Vagina (tissue), 2 donors: ENCODE measurements around the gene PAX4. TPM values are rescaled to one million over a fixed set of nuclear protein-coding genes. Genes with fewer than 3 reads are reported as not detected.
A peak's percentile ranks its signal among the peaks of the same experiment; 100 is the strongest.

ENCODE experiments used
- DNase-seq, 2 donors: peaks; one replicate each; pipeline ENCODE4 v3.0.0-alpha.2; 2017; ENCODE audit errors: extremely low spot score in 2 of 2
- H3K27ac ChIP-seq: fragments of 200-600 bp; sonication (generic); one replicate; pipeline ENCODE4 v1.5.1; 2019
- H3K27me3 ChIP-seq: fragments of 200-600 bp; sonication (generic); one replicate; pipeline ENCODE4 v1.5.1; 2019
- H3K36me3 ChIP-seq, 2 donors: fragments of 200-600 bp; sonication (generic); one replicate each; pipeline ENCODE4 v1.5.1; 2017 to 2019
- H3K4me1 ChIP-seq: fragments of 200-600 bp; sonication (generic); one replicate; pipeline ENCODE4 v1.5.1; 2019
- H3K4me3 ChIP-seq, 2 donors: fragments of 200-600 bp; sonication (generic); 1 replicate in 1 of 2; 2 replicates in 1 of 2; pipeline ENCODE4 v1.5.1; 2016 to 2019
- H3K9me3 ChIP-seq: fragments of 200-600 bp; sonication (generic); one replicate; pipeline ENCODE4 v1.5.1; 2019
- POLR2A ChIP-seq, 2 donors: fragments of 450-650 bp; IDR thresholded peaks; one replicate each; pipeline ENCODE4 v1.6.1; 2017; ENCODE audit warnings: antibody characterized with exemption in 2 of 2, mild to moderate bottlenecking in 2 of 2, moderate library complexity in 2 of 2
- POLR2AphosphoS5 ChIP-seq, 2 donors: sonication (generic); formaldehyde crosslinking; IDR thresholded peaks; one replicate each; pipeline ENCODE4 v1.9.0; 2017; ENCODE audit warnings: antibody characterized with exemption in 2 of 2, mild to moderate bottlenecking in 2 of 2, low read depth in 1 of 2; ENCODE audit not compliant: insufficient read depth in 1 of 2
- intact Hi-C: fragments of 100-400 bp; cut with DNase I; formaldehyde crosslinking; loops from one replicate; pipeline ENCODE4 v1.15.1; 2023
- total RNA-seq: library from RNA; depleted of rRNA; stranded (reverse); fragments of >200 nt; gene quantifications from one replicate; pipeline ENCODE4 v1.2.3, GENCODE V29; 2016
- TF ChIP-seq, protein P1 (sequence below), 3 experiments: fragments of 450-650 bp in 2 of 3; fragments of 200-600 bp in 1 of 3; sonication (generic) in 1 of 3; IDR thresholded peaks; one replicate each; pipeline ENCODE4 v1.5.1; 2017 to 2019; ENCODE audit warnings: antibody characterized with exemption in 3 of 3, mild to moderate bottlenecking in 2 of 3, moderate library complexity in 2 of 3

The PAX4 gene
- total RNA-seq, 1 donor from 2014 or later: not detected

DNA sequence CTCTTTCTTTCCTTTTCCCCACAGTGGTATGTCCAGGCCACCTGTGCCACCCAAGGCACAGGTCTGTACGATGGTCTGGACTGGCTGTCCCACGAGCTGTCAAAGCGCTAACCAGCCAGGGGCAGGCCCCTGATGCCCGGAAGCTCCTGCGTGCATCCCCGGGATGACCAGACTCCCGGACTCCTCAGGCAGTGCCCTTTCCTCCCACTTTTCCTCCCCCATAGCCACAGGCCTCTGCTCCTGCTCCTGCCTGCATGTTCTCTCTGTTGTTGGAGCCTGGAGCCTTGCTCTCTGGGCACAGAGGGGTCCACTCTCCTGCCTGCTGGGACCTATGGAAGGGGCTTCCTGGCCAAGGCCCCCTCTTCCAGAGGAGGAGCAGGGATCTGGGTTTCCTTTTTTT is 26.8 kb downstream of the PAX4 start:
- no peak overlapping the region for H3K27ac ChIP-seq
- no peak overlapping the region for H3K4me3 ChIP-seq
- H3K36me3 ChIP-seq: peaks cover 0 to 22% of the 10 kb centered on the region in 2 donors
- no peaks in the 10 kb centered on the region for H3K27me3 ChIP-seq
- H3K4me1 ChIP-seq: peaks cover 24% of the 10 kb centered on the region
- DNase-seq: no peak
- no peak for TF ChIP-seq POLR2AphosphoS5 (IDR thresholded peaks at IDR 0.05; ENCODE audit: insufficient read depth in 1 of 2, low read depth in 1 of 2)
- no peak for TF ChIP-seq POLR2A (IDR thresholded peaks at IDR 0.05)
- TF ChIP-seq, protein P1, sequence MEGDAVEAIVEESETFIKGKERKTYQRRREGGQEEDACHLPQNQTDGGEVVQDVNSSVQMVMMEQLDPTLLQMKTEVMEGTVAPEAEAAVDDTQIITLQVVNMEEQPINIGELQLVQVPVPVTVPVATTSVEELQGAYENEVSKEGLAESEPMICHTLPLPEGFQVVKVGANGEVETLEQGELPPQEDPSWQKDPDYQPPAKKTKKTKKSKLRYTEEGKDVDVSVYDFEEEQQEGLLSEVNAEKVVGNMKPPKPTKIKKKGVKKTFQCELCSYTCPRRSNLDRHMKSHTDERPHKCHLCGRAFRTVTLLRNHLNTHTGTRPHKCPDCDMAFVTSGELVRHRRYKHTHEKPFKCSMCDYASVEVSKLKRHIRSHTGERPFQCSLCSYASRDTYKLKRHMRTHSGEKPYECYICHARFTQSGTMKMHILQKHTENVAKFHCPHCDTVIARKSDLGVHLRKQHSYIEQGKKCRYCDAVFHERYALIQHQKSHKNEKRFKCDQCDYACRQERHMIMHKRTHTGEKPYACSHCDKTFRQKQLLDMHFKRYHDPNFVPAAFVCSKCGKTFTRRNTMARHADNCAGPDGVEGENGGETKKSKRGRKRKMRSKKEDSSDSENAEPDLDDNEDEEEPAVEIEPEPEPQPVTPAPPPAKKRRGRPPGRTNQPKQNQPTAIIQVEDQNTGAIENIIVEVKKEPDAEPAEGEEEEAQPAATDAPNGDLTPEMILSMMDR (IDR thresholded peaks at IDR 0.05): no peak
- intact Hi-C loops: no loop called here
- no peaks in the 10 kb centered on the region for H3K9me3 ChIP-seq

DNA sequence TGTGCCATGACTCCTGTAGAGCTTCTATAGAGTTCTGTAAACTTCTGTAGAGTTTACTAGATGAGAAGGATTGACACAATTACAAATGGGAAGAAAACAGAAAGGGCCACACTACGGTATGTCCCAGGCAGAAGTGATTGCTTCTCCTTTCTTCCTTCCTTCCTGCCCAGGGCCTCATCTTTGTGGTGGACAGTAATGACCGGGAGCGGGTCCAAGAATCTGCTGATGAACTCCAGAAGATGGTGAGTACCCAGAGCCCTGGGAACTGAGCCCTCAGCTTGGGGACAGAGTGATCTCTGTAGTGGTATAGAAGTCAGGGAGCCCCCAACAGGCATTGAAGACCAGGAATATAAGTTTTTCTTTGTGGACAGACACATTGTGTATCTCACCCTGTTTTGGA is 28.0 kb downstream of the PAX4 start:
- Histone ChIP-seq H3K36me3 (peaks cover 0 to 22% of the 10 kb centered on the region in 2 donors), H3K4me3 (no peak overlapping the region), H3K27me3 (no peaks in the 10 kb centered on the region), H3K9me3 (no peaks in the 10 kb centered on the region), H3K27ac (no peak overlapping the region), H3K4me1 (peaks cover 30% of the 10 kb centered on the region)
- intact Hi-C loops: loop anchor here (5.0 kb wide), 1 partner anchor 62 kb away; the partner anchor contains the start of gene SND1
- DNase-seq: no peak
- TF ChIP-seq POLR2A (IDR thresholded peaks at IDR 0.05) (no peak), POLR2AphosphoS5 (IDR thresholded peaks at IDR 0.05; ENCODE audit: insufficient read depth in 1 of 2, low read depth in 1 of 2) (no peak)
- TF ChIP-seq, protein P1 (IDR thresholded peaks at IDR 0.05): no peak

DNA sequence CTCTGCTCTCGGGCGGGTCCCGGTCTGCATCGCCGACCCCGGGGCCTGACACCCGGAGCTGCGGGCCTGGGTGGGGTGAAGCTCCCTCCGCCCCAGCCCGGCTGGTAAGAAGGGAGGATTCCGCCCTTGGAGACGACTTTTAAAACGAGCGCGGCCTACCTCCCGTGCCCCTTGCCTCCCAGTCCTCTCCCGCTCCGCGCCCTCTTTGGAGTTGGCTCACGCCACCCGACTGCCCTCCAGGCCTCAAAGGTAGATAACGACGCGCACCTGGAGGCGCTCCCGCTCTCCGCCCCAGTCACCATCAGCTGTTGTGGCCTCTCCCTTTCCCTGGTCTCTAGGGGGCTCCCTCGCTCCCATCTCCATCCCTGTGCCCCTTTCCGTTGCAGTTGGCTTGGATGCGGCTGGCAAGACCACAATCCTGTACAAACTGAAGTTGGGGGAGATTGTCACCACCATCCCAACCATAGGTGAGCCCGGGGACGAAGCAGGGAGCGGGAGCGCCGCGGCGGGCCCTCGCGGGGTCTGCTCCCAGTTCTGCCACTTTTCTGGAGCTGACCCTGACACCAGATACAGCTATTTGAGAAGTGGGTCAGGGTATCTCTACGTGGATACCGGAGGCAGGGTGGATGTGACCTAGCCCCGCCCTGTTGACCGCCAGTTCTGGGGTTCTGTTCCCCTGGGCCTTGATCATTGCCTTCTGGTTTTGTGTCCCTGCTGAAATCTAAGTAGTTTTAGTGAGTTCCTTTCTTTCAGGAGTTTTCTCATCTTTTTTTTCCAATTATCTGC is 29.1 kb downstream of the PAX4 start:
- peak overlapping the region; percentile 93 for H3K27ac ChIP-seq
- peaks cover 40% of the 10 kb centered on the region for H3K4me1 ChIP-seq
- intact Hi-C loops: loop anchor here (5.0 kb wide), 1 partner anchor 63 kb away; the partner anchor contains the start of gene SND1
- H3K36me3 ChIP-seq: peaks cover 0 to 22% of the 10 kb centered on the region in 2 donors
- DNase-seq: no peak
- no peaks in the 10 kb centered on the region for H3K27me3 ChIP-seq
- H3K4me3 ChIP-seq: peak overlapping the region; percentile 99
- H3K9me3 ChIP-seq: no peaks in the 10 kb centered on the region
- TF ChIP-seq POLR2AphosphoS5 (IDR thresholded peaks at IDR 0.05; ENCODE audit: insufficient read depth in 1 of 2, low read depth in 1 of 2) (peak in 1 of 2 donors; percentile 46), POLR2A (IDR thresholded peaks at IDR 0.05) (no peak)
- TF ChIP-seq, protein P1 (IDR thresholded peaks at IDR 0.05): peak in 1 of 3 experiments; percentile 6

DNA sequence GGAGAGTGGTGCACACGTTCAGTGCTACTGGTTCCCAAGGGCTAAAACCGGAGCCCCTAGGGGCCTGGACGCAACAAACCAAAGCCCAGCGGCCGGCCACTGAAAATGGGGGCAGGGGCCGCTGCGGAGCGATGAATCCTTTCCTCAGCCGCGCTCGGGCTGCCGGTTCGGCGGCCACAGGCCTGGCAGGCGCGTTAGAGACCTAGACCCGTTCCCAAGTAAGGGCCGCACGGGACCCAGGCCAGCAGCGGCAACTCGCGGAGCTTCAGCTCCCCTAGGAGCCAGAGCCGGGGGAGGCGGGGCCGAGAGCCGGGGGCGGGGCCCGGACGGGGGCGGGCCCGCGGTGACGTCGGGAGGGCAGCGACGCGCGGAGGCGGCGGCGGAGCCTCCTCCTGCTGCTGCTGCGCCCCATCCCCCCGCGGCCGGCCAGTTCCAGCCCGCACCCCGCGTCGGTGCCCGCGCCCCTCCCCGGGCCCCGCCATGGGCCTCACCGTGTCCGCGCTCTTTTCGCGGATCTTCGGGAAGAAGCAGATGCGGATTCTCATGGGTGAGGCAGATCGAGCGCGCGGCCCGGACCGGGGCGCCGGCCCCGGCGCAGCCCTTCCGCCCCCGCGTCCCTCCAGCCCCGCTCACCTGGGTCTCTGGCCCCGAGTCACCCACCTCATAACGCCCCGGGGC is 29.8 kb downstream of the PAX4 start, which contains the start of gene ARF5:
ARF5 (plus strand) TSS at position 393 of the 678 bp plus-strand sequence; CDS start at position 481, 88 bp downstream.
- H3K27ac ChIP-seq: peak within 1 kb of the TSS; percentile 93
- intact Hi-C loops: loop anchor here (5.0 kb wide), 1 partner anchor 64 kb away; the partner anchor contains the start of gene SND1
- peaks cover 0 to 22% of the 10 kb centered on the region in 2 donors for H3K36me3 ChIP-seq
- TF ChIP-seq POLR2A (IDR thresholded peaks at IDR 0.05) (peak in 1 of 2 donors; percentile 30), POLR2AphosphoS5 (IDR thresholded peaks at IDR 0.05; ENCODE audit: insufficient read depth in 1 of 2, low read depth in 1 of 2) (peak in 1 of 2 donors; percentile 90)
- TF ChIP-seq, protein P1 (IDR thresholded peaks at IDR 0.05): no peak
- DNase-seq: no peak
- H3K9me3 ChIP-seq: no peaks in the 10 kb centered on the region
- peaks cover 47% of the 10 kb centered on the region for H3K4me1 ChIP-seq
- H3K27me3 ChIP-seq: no peaks in the 10 kb centered on the region
- H3K4me3 ChIP-seq: peak within 1 kb of the TSS; percentile 99
